HG03558 (cell line): ENCODE results near the gene FBN1.

ENCODE experiments used
- ATAC-seq: cut with Tn5 transposase; IDR thresholded peaks from one replicate; pipeline ENCODE4 v1.9.1; 2021; ENCODE audit warnings: moderate number of reproducible peaks; ENCODE audit not compliant: unreplicated experiment; ENCODE audit errors: extremely low read depth

FBN1 gene

DNA sequence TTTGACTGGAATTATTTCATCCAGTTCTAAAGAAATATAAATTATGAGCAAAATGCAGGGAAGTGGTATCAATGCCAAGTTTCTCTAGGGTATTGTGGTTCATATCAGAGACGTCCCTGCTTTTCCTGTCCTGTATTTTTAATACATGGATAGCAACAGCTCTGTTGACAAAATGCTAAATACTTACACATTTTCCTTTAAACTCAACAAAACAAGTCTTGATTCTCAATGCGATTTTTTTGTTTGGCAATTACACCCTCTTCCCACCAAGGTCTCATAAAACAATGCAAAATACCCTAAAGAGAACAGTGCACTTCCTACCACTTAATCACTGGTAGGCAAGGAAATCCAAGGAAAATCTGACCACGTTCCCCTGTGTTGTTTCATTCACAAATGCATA is 194.3 kb downstream of the FBN1 start:
- no peak for ATAC-seq

DNA sequence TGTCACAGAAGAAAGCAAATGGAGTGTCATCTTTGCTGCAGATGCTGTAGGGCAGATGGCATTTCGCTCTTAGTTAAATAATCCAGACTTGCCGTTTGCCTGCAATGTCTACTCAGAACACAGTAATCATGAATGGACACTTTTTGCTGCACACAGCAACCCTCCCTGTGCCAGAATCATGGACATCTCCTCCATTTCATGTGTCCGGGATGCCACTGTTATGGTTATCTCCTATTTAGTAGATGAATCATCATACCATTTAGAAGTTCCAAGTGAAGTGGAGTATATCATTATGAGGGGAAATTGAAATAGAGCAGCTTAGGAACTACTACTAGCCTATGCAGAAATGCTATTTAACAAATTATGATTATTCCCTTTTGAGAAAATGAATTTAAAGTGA is 195.8 kb downstream of the FBN1 start:
- ATAC-seq: no peak

GRCh38 chr15:48447657-48448056 is 197.9 kb downstream of the FBN1 start:
- no peak for ATAC-seq

GRCh38 chr15:48447058-48447457 is 198.5 kb downstream of the FBN1 start:
- no peak for ATAC-seq

DNA sequence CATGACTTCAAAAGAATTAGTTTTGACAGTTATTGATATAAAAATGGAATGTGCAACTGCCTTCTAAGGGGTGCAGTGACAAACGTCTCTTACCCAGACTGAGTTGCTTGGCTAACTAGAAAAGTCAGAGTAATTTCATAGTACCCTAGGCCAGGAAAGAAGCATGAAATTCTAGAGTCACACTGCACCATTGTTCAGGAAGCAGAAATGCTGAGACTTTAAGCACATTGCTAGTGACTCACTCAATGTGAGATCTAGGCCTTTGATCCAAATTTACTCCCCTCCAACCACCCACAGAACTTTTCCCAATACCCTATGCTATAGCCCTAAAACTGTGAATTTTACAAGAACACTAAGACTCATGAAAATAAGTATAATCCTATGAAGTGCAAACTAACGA is 203.5 kb downstream of the FBN1 start:
- ATAC-seq: no peak

GRCh38 chr15:48440084-48440483 is 205.4 kb downstream of the FBN1 start:
- ATAC-seq: no peak

DNA sequence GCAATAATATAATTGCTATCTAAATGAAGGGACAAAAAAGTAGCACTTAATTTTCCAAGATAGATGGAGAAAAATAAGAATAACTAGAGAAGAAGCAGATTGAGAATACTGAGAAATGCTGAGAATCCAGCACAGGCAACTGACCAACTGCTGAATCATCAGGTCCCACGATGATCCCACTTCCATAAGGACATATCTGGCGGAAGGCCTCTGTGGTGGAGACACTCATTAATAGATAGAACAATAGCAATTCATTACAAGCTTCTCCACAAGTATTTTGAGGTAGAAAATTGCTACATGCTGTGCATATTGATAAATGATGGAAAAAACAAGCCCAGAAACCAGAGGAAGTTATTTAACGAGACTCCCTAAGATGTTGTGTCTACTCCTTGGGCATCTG is 208.3 kb downstream of the FBN1 start:
- ATAC-seq: no peak

DNA sequence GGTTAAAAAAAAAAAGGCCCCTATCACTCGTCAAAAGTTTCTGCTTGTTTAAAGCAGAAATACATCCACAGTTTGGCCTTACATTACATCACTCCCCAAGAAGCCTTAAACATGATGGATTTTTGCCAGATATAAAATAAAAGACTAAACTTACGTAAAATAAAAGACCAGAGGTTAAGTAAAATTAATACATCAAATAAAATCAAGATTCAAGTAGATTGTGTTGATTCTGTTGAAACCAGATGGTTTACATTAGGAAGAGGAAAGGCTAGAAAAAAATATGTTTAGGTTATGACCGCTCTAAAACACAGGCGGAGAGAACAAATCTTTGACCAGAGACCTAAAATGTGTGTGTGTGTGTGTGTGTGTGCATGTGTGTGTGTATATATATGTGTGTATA is 210.2 kb downstream of the FBN1 start:
- ATAC-seq: no peak

DNA sequence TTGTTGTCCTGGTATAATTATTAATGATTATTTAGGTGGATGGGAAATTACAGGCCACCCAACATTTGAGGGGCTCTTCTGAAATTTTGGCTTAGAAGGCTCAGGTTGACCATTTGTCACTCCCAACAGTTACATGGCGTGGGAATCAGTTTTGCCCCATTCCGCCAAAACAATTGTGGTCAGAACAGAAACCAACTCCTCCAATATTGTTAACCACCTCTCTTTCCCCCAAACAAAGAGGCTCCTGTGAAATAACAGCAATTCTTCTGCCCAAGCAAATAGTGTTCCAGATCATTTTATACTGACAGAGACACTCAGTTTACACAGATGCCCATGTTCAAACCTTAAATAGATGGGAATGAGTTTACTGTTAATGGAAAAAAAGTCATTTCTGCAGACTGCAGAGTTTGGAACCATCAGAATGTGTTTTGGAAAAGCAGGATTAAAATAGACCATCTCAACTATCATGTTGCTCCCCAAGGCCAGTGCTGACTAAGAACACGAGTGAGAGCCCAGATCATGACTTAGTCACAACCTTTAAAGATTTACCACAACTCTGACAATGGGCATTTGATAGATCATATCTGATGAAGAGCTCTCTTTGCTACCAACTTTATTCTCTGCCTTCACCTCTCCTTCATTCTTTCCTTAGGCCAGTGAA is 212.2 kb downstream of the FBN1 start:
- ATAC-seq: peak; percentile 80

DNA sequence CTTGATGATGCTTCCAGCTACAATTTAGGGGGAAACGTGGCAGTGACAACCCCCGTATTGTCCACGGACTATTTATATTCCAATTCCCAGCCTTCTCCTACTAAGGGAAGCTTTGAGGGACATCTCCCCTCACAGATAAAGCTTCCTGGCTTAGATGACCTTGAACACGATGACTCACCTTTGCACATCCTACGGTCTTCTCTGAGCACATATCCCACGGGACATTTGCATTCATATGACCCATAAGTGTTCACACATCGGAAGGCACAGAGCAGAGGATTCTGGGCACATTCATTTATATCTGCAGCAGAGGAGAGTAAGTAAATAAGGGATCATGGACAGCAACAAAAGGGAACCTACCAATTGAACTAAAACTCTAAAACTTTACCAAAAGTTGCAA is 212.8 kb downstream of the FBN1 start:
- ATAC-seq: no peak

GRCh38 chr15:48427960-48428547 is 217.5 kb downstream of the FBN1 start:
- ATAC-seq: no peak

- ATAC-seq: no peak
Observed at GRCh38 chr15:48427479-48427878, 218.0 kb downstream of the FBN1 start.

- no peak for ATAC-seq
Observed at GRCh38 chr15:48426941-48427340, 218.6 kb downstream of the FBN1 start.

DNA sequence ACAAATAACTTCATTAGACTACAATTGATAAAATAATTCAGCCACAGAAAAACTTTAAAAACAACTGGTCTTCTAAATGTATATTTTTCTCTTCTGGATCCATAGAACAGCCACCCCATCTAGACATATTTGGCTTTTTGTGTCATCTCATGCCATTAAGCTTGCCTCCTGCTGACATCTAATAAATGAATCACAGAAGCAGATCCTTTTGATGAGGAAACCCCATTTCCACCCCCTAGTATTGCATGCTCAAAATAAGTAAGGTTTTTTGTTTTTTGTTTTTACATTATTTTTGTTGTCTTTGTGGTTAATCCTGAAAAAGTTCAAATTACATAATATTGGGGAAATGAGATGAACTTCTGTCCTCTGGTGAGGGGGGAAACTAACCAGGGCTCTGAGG is 219.5 kb downstream of the FBN1 start:
- ATAC-seq: no peak

DNA sequence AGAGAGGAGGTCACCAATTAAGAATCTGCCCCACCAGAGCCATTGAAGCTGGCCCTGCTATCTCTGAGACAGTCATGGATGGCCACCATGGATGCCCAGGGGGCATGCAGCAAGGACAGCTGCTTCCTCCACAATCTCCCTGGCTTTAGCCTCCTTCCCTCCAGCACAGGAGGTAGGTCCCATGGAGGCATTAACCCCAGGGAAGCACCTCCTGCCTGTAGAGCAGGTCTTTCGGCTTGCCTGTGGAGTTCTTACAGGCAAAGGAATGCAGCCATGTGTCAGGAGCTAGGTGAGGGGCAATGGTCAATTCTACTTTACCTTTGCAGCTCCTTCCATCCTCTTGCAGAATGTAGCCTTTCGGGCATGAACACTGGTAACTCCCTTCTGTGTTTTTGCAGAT is 220.5 kb downstream of the FBN1 start:
- ATAC-seq: no peak

- ATAC-seq: no peak
Observed at GRCh38 chr15:48423896-48424475, 221.5 kb downstream of the FBN1 start.

GRCh38 chr15:48423342-48423741 is 222.2 kb downstream of the FBN1 start:
- no peak for ATAC-seq

DNA sequence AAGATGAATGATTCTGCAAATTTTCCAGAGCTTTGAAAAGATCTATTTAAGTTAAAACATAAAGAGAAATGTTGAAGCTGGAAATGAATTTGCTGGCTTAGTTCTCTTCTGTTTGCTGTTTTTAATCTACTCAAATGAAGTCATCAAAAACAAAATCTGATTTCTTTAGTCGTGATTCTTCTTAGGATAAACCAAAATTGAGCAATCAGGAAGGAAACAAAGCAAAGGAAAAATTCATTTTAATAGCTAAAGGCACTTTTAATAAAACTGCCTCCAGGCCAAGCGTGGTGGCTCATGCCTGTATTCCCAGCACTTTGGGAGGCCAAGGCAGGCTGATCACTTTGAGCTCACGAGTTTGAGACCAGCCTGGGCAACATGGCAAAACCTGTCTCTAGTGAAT is 223.1 kb downstream of the FBN1 start:
- ATAC-seq: no peak

DNA sequence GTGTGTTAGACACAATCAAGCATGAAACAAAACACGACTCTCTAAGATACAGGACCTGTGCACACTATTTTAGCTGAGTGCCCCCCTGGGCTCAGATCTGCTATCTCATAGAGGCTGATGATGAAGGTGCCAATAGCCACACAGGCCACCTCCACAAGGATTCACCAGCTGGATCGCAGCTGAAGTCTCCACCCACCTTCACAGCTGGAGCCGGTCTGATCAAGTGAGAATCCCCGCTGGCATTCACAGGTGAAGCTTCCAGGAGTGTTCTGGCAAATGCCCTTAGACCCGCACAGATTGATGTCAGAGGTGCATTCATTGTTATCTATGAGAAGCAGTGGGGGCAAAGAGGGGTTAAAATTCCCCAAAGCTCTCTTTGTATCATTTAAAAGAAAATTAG is 224.1 kb downstream of the FBN1 start:
- ATAC-seq: no peak

DNA sequence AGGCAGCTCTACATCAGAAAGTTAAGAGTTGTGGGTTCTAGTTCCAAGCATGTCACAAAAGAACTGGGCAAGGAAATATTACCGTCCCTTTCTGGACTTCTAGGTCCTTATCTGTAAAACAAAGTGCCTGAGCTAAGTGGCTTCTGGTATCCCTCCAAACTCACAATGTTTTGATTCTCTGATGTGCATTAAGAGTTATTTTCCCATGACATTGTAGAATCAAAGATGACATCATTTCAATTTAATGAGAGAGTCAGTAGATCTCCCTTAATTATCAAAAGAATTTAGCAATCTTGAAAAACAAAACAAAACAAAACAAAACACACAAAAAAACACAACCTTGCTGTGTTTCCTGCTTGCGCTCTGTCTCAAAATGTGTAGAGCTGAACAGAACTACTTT is 225.6 kb downstream of the FBN1 start:
- ATAC-seq: no peak

GRCh38 chr15:48418343-48418742 is 227.2 kb downstream of the FBN1 start:
- no peak for ATAC-seq

DNA sequence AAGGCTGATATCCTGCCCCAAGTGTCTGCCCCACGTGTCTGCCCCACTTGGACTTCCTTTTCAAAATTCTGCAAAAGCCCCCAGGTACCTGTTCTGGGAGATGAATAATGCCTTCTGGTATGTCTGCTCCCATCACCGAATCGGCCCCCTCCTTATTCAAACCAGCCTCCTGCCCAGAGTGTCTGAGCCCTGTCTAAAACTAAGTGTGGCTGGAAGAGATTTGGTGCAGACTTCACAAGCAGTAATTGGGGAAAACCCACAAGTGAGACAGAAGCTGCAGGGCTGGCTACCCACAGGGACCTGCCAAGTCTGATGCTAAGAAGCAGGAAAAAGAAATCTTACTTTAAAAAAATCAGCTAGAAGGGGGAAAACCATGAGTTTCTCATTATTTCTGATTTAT is 229.2 kb downstream of the FBN1 start:
- ATAC-seq: no peak
